Measurements from ENCODE around the gene DEXI.

Gene DEXI

DNA sequence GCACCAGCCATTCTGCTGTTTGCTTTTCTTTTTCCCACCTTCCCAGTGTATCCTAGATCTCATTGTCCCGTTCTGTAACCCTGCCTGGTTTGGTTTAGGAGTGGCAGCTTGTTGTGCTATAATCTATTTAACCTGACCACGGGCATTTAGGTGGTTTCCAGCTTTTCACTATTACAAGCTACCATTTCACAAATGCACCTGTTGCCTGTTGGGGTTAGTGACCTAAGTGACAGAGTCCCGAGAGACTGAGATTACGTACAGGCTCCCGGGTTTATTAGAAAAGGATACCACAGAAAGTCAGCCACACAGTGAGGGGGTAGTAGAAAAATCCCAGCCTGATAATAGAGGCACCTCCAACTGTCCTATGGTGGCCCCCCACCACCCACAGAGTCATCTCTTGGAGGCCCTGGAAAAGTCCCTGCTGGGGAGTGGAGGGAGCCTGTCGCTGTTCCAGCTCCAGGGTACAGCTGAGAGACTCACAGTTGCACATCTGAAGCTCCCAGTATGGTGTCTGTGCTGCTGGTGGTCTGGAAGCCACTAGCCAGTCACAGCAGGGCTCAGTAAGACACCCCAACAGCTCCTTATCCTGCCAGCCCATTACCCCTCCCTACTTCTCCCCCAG, 23.3 kb upstream of the DEXI start:
- H3K4me3 ChIP-seq (ENCODE audit: control insufficient read depth in 1 of 7, extremely low read depth in 1 of 7, insufficient read depth in 4 of 7, low read depth in 2 of 7, low read length in 6 of 7) = peak overlapping the region in 1 of 7 experiments; percentile 48
- H3K36me3 ChIP-seq (ENCODE audit: control insufficient read depth in 4 of 4, insufficient read depth in 4 of 4, low read length in 3 of 4) = peaks cover 8 to 55% (median 20%) of the 10 kb centered on the region in 4 experiments
- peaks cover 2 to 37% (median 19%) of the 10 kb centered on the region in 4 experiments for H3K4me1 ChIP-seq (ENCODE audit: control extremely low read depth in 1 of 4, control insufficient read depth in 4 of 4, insufficient read depth in 4 of 4, low read length in 3 of 4)
- H3K27ac ChIP-seq (ENCODE audit: insufficient read depth in 1 of 2, low read depth in 1 of 2, low read length in 2 of 2, poor library complexity in 1 of 2, severe bottlenecking in 2 of 2) = peak overlapping the region in 1 of 2 experiments; percentile 47
- ChIA-PET CTCF (interaction anchor here (1.1 to 9.7 kb wide), 9 partner anchors 8 to 440 kb away, joined by 3 to 118 read pairs (median 14); partner anchors contain the start of gene SOCS1), POLR2A (interaction anchor here (0.8 to 2.9 kb wide), 3 partner anchors 86 to 309 kb away, joined by 3 to 14 read pairs (median 4); partner anchors contain the start of gene SOCS1)
- no peak for DNase-seq
- 67% methylated on average over 1 of the region's 6 CpGs for WGBS (ENCODE audit: insufficient coverage)
- no peaks in the 10 kb centered on the region for H3K27me3 ChIP-seq (replicated peaks in 2 of 5; ENCODE audit: control insufficient read depth in 4 of 5, insufficient read depth in 5 of 5, low read length in 4 of 5)
- no peaks in the 10 kb centered on the region for H3K9me3 ChIP-seq (ENCODE audit: control extremely low read depth in 1 of 5, control insufficient read depth in 4 of 5, insufficient read depth in 2 of 5, low read depth in 1 of 5, low read length in 4 of 5)

DNA sequence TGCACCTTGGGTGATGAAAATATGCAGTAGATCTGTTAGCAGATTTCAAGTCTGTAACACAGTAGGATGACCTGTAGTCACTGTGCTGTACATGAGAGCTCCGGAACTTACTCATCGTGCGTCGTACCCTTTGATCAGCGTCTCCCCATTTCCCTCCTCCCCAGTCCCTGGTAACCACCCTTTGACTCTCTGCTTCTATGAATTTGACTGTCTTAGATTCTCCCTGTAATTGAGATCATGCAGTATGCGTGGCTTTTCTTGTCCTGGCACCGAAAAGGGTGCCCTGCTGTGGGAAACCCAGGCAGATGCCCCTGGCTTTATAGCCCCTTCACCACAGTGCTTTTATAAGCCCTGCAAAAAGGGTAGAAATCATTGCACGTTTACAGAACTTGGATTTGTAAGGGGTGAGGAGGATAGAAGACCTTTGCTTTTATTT, 22.6 kb upstream of the DEXI start:
- H3K27me3 ChIP-seq (replicated peaks in 2 of 5; ENCODE audit: control insufficient read depth in 4 of 5, insufficient read depth in 5 of 5, low read length in 4 of 5) = no peaks in the 10 kb centered on the region
- 98% methylated on average over 7 of the region's 8 CpGs for WGBS (ENCODE audit: insufficient coverage)
- no peak overlapping the region for H3K4me3 ChIP-seq (ENCODE audit: control insufficient read depth in 1 of 7, extremely low read depth in 1 of 7, insufficient read depth in 4 of 7, low read depth in 2 of 7, low read length in 6 of 7)
- H3K36me3 ChIP-seq (ENCODE audit: control insufficient read depth in 4 of 4, insufficient read depth in 4 of 4, low read length in 3 of 4) = peaks cover 8 to 50% (median 21%) of the 10 kb centered on the region in 4 experiments
- no peak overlapping the region for H3K27ac ChIP-seq (ENCODE audit: insufficient read depth in 1 of 2, low read depth in 1 of 2, low read length in 2 of 2, poor library complexity in 1 of 2, severe bottlenecking in 2 of 2)
- ChIA-PET POLR2A (interaction anchor here (2.9 kb wide), 1 partner anchor 291 kb away, joined by 14 read pairs; the partner anchor contains the start of gene SOCS1), CTCF (interaction anchor here (0.9 to 9.7 kb wide), 20 partner anchors 8 to 834 kb away, joined by 3 to 118 read pairs (median 6); partner anchors contain the start of gene SOCS1)
- no peak for DNase-seq
- H3K4me1 ChIP-seq (ENCODE audit: control extremely low read depth in 1 of 4, control insufficient read depth in 4 of 4, insufficient read depth in 4 of 4, low read length in 3 of 4) = peaks cover 2 to 37% (median 19%) of the 10 kb centered on the region in 4 experiments
- H3K9me3 ChIP-seq (ENCODE audit: control extremely low read depth in 1 of 5, control insufficient read depth in 4 of 5, insufficient read depth in 2 of 5, low read depth in 1 of 5, low read length in 4 of 5) = no peaks in the 10 kb centered on the region

DNA sequence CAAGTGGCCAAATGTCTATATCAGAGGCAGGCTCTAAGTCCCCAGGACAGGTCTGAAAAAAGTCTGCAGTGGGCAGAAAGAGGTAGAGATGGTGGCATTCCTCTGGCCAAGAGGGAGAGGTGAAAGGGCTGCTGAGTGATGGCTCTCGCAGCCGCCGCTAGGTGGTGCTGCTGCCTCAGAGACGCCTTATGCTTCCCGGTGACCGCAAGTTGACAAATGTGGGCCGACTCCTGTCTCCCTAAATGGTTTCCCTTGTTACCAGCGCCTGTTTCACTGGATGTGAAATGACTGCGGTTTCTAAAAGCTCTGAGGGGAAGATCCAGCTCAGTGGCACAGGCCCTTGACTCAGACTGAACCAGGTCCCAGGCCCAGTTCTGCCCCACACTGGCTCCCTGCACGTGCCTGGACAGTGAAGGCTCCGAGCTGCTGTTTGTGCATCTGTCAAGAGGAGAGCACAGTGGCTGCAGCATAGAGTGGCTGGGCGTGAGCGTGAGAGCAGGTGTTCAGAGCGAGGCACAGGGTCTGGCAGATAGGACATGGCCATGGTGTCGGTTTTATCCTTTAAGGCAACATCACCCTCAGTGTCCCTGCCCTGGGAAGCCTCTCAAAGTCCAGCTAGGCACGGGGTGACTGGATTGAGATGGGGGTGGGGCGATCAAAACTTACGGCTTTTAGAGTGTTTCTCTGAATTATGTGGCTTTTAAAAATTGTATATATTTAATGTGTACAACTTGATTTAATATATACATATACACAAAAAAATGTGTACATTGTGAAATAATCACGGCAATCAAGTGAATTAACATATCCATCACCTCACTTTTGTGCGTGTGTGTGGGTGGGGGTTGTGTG, 22.0 kb upstream of the DEXI start:
- peaks cover 8 to 47% (median 20%) of the 10 kb centered on the region in 4 experiments for H3K36me3 ChIP-seq (ENCODE audit: control insufficient read depth in 4 of 4, insufficient read depth in 4 of 4, low read length in 3 of 4)
- 27% methylated on average over 15 of the region's 20 CpGs for WGBS (ENCODE audit: insufficient coverage)
- peak; percentile 79 to 91 (median 89) for DNase-seq
- H3K4me3 ChIP-seq (ENCODE audit: control insufficient read depth in 1 of 7, extremely low read depth in 1 of 7, insufficient read depth in 4 of 7, low read depth in 2 of 7, low read length in 6 of 7) = peak overlapping the region in 1 of 7 experiments; percentile 22
- H3K4me1 ChIP-seq (ENCODE audit: control extremely low read depth in 1 of 4, control insufficient read depth in 4 of 4, insufficient read depth in 4 of 4, low read length in 3 of 4) = peaks cover 2 to 35% (median 16%) of the 10 kb centered on the region in 4 experiments
- no peak overlapping the region for H3K27ac ChIP-seq (ENCODE audit: insufficient read depth in 1 of 2, low read depth in 1 of 2, low read length in 2 of 2, poor library complexity in 1 of 2, severe bottlenecking in 2 of 2)
- POLR2A ChIA-PET = interaction anchor here (2.9 kb wide), 1 partner anchor 292 kb away, joined by 14 read pairs; the partner anchor contains the start of gene SOCS1
- H3K9me3 ChIP-seq (ENCODE audit: control extremely low read depth in 1 of 5, control insufficient read depth in 4 of 5, insufficient read depth in 2 of 5, low read depth in 1 of 5, low read length in 4 of 5) = no peaks in the 10 kb centered on the region
- CTCF ChIA-PET = interaction anchor here (0.8 to 9.7 kb wide), 36 partner anchors 9 to 835 kb away, joined by 3 to 118 read pairs (median 4); partner anchors contain the start of gene SOCS1
- no peaks in the 10 kb centered on the region for H3K27me3 ChIP-seq (replicated peaks in 2 of 5; ENCODE audit: control insufficient read depth in 4 of 5, insufficient read depth in 5 of 5, low read length in 4 of 5)

DNA sequence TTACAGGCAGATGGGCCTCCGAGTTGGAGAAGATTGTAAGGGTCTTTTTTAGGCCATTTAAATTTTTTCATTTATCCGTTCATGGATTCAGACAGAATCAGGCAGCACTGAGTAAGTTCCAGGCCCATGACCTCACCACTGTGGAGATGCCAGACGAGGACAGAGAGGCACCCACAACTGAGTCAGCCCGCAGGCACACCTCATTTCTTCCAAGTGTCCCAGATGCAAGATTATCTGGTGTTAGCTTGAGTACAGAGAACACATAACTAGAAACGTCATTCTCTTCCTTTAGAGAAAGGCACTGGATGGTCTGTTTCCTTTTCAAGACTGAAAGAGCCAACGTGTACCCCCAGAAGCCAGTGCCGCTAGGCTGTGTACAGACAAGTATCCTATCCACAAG, 19.0 kb upstream of the DEXI start:
- no peak for DNase-seq
- no peaks in the 10 kb centered on the region for H3K27me3 ChIP-seq (replicated peaks in 2 of 5; ENCODE audit: control insufficient read depth in 4 of 5, insufficient read depth in 5 of 5, low read length in 4 of 5)
- no peak overlapping the region for H3K27ac ChIP-seq (ENCODE audit: insufficient read depth in 1 of 2, low read depth in 1 of 2, low read length in 2 of 2, poor library complexity in 1 of 2, severe bottlenecking in 2 of 2)
- H3K36me3 ChIP-seq (ENCODE audit: control insufficient read depth in 4 of 4, insufficient read depth in 4 of 4, low read length in 3 of 4) = peaks cover 8 to 36% (median 18%) of the 10 kb centered on the region in 4 experiments
- 93% methylated on average over 7 of the region's 7 CpGs for WGBS (ENCODE audit: insufficient coverage)
- no peaks in the 10 kb centered on the region for H3K9me3 ChIP-seq (ENCODE audit: control extremely low read depth in 1 of 5, control insufficient read depth in 4 of 5, insufficient read depth in 2 of 5, low read depth in 1 of 5, low read length in 4 of 5)
- peaks cover 2 to 41% (median 19%) of the 10 kb centered on the region in 4 experiments for H3K4me1 ChIP-seq (ENCODE audit: control extremely low read depth in 1 of 4, control insufficient read depth in 4 of 4, insufficient read depth in 4 of 4, low read length in 3 of 4)
- ChIA-PET POLR2A (interaction anchor here (0.6 kb wide), 1 partner anchor 333 kb away, joined by 3 read pairs; no protein-coding TSS in a partner anchor), CTCF (interaction anchor here (0.9 to 9.7 kb wide), 3 partner anchors 10 to 395 kb away, joined by 3 to 118 read pairs (median 4); partner anchors contain the start of gene CLEC16A)
- H3K4me3 ChIP-seq (ENCODE audit: control insufficient read depth in 1 of 7, extremely low read depth in 1 of 7, insufficient read depth in 4 of 7, low read depth in 2 of 7, low read length in 6 of 7) = no peak overlapping the region

DNA sequence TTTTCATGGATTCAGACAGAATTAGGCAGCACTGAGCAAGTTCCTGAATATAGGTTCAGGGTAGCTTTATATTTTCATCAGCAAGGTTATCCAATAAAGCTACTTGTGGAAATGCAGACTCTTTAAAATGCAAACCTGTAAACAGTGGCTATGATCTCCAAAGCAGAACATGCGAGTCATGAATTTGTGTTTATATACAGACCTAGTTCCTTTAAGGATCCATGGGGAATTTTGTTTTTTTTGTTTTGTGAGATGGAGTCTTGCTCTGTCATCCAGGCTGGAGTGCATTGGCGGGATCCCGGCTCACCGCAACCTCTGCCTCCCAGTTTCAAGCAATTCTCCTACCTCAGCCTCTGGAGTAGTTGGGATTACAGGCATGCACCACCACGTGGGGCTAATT, 16.9 kb upstream of the DEXI start:
- Histone ChIP-seq H3K9me3 (ENCODE audit: control extremely low read depth in 1 of 5, control insufficient read depth in 4 of 5, insufficient read depth in 2 of 5, low read depth in 1 of 5, low read length in 4 of 5) (no peaks in the 10 kb centered on the region), H3K4me1 (ENCODE audit: control extremely low read depth in 1 of 4, control insufficient read depth in 4 of 4, insufficient read depth in 4 of 4, low read length in 3 of 4) (peaks cover 11 to 38% (median 27%) of the 10 kb centered on the region in 4 experiments), H3K27ac (ENCODE audit: insufficient read depth in 1 of 2, low read depth in 1 of 2, low read length in 2 of 2, poor library complexity in 1 of 2, severe bottlenecking in 2 of 2) (no peak overlapping the region), H3K27me3 (replicated peaks in 2 of 5; ENCODE audit: control insufficient read depth in 4 of 5, insufficient read depth in 5 of 5, low read length in 4 of 5) (no peaks in the 10 kb centered on the region), H3K4me3 (ENCODE audit: control insufficient read depth in 1 of 7, extremely low read depth in 1 of 7, insufficient read depth in 4 of 7, low read depth in 2 of 7, low read length in 6 of 7) (no peak overlapping the region), H3K36me3 (ENCODE audit: control insufficient read depth in 4 of 4, insufficient read depth in 4 of 4, low read length in 3 of 4) (peaks cover 6 to 26% (median 18%) of the 10 kb centered on the region in 4 experiments)
- WGBS (ENCODE audit: insufficient coverage) = 100% methylated on average over 1 of the region's 5 CpGs
- POLR2A ChIA-PET = no interaction called here
- CTCF ChIA-PET = interaction anchor here (1.1 to 2.0 kb wide), 2 partner anchors 9 to 297 kb away, joined by 3 to 7 read pairs; partner anchors contain the start of gene SOCS1
- DNase-seq = no peak

- peak; percentile 43 to 77 (median 69) for DNase-seq
- POLR2A ChIA-PET = no interaction called here
- Histone ChIP-seq H3K27me3 (replicated peaks in 2 of 5; ENCODE audit: control insufficient read depth in 4 of 5, insufficient read depth in 5 of 5, low read length in 4 of 5) (no peaks in the 10 kb centered on the region), H3K4me3 (ENCODE audit: control insufficient read depth in 1 of 7, extremely low read depth in 1 of 7, insufficient read depth in 4 of 7, low read depth in 2 of 7, low read length in 6 of 7) (no peak overlapping the region), H3K36me3 (ENCODE audit: control insufficient read depth in 4 of 4, insufficient read depth in 4 of 4, low read length in 3 of 4) (peaks cover 3 to 16% (median 10%) of the 10 kb centered on the region in 4 experiments), H3K4me1 (ENCODE audit: control extremely low read depth in 1 of 4, control insufficient read depth in 4 of 4, insufficient read depth in 4 of 4, low read length in 3 of 4) (peaks cover 11 to 40% (median 29%) of the 10 kb centered on the region in 4 experiments), H3K9me3 (ENCODE audit: control extremely low read depth in 1 of 5, control insufficient read depth in 4 of 5, insufficient read depth in 2 of 5, low read depth in 1 of 5, low read length in 4 of 5) (no peaks in the 10 kb centered on the region), H3K27ac (ENCODE audit: insufficient read depth in 1 of 2, low read depth in 1 of 2, low read length in 2 of 2, poor library complexity in 1 of 2, severe bottlenecking in 2 of 2) (no peak overlapping the region)
- CTCF ChIA-PET = interaction anchor here (1.0 to 1.8 kb wide), 5 partner anchors 7 to 450 kb away, joined by 3 to 5 read pairs (median 3); partner anchors contain the start of gene CLEC16A
- 74% methylated on average over 5 of the region's 6 CpGs for WGBS (ENCODE audit: insufficient coverage)
Observed at GRCh38 chr16:10957771-10958482, 15.7 kb upstream of the DEXI start.
